ENCODE data around the gene CAMK1D.

DNA sequence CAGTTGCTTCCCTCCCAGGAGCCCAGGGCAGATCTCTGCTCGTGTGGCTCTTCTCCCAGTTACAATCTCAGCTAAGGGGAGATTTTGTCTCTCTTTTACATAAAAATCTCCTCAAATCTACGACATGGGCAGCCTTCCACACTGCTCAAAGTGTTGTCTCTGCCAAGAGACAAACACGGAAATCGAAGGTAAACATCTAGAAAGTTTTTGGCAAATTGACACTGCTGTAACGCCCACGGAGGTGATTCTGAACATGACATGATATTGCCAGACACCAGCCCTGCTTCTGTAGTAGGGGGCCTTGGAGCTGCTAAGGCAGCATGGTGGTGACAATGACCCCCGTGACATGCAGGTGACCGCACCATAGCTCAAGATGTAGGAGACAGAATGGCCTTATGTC, 523.8 kb downstream of the CAMK1D start:
- TF ChIP-seq SUPT20H (IDR thresholded peaks at IDR 0.05; ENCODE audit: borderline replicate concordance, control insufficient read depth, low read depth, low read length), result no peak
- TF ChIP-seq SMC3 (IDR thresholded peaks at IDR 0.05; ENCODE audit: borderline replicate concordance, low read length), result no peak
- TF ChIP-seq ESRRA (IDR thresholded peaks at IDR 0.05; ENCODE audit: low read length), result no peak
- TF ChIP-seq POLR2AphosphoS5 (IDR thresholded peaks at IDR 0.05; ENCODE audit: low read length), result no peak
- TF ChIP-seq, protein P1, sequence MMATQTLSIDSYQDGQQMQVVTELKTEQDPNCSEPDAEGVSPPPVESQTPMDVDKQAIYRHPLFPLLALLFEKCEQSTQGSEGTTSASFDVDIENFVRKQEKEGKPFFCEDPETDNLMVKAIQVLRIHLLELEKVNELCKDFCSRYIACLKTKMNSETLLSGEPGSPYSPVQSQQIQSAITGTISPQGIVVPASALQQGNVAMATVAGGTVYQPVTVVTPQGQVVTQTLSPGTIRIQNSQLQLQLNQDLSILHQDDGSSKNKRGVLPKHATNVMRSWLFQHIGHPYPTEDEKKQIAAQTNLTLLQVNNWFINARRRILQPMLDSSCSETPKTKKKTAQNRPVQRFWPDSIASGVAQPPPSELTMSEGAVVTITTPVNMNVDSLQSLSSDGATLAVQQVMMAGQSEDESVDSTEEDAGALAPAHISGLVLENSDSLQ (IDR thresholded peaks at IDR 0.05), result no peak
- TF ChIP-seq TAF1 (IDR thresholded peaks at IDR 0.05; ENCODE audit: borderline replicate concordance, low read depth, low read length), result no peak
- TF ChIP-seq, protein P2, sequence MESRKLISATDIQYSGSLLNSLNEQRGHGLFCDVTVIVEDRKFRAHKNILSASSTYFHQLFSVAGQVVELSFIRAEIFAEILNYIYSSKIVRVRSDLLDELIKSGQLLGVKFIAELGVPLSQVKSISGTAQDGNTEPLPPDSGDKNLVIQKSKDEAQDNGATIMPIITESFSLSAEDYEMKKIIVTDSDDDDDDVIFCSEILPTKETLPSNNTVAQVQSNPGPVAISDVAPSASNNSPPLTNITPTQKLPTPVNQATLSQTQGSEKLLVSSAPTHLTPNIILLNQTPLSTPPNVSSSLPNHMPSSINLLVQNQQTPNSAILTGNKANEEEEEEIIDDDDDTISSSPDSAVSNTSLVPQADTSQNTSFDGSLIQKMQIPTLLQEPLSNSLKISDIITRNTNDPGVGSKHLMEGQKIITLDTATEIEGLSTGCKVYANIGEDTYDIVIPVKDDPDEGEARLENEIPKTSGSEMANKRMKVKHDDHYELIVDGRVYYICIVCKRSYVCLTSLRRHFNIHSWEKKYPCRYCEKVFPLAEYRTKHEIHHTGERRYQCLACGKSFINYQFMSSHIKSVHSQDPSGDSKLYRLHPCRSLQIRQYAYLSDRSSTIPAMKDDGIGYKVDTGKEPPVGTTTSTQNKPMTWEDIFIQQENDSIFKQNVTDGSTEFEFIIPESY (IDR thresholded peaks at IDR 0.05), result no peak
- TF ChIP-seq, protein P3, sequence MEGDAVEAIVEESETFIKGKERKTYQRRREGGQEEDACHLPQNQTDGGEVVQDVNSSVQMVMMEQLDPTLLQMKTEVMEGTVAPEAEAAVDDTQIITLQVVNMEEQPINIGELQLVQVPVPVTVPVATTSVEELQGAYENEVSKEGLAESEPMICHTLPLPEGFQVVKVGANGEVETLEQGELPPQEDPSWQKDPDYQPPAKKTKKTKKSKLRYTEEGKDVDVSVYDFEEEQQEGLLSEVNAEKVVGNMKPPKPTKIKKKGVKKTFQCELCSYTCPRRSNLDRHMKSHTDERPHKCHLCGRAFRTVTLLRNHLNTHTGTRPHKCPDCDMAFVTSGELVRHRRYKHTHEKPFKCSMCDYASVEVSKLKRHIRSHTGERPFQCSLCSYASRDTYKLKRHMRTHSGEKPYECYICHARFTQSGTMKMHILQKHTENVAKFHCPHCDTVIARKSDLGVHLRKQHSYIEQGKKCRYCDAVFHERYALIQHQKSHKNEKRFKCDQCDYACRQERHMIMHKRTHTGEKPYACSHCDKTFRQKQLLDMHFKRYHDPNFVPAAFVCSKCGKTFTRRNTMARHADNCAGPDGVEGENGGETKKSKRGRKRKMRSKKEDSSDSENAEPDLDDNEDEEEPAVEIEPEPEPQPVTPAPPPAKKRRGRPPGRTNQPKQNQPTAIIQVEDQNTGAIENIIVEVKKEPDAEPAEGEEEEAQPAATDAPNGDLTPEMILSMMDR (IDR thresholded peaks at IDR 0.05 in 2 of 3, conservative IDR thresholded peaks at IDR 0.05 in 1 of 3; ENCODE audit: control insufficient read depth in 2 of 3, extremely low read depth in 1 of 3, insufficient read depth in 1 of 3, low read depth in 3 of 3, low read length in 3 of 3), result no peak
- TF ChIP-seq, protein P4, sequence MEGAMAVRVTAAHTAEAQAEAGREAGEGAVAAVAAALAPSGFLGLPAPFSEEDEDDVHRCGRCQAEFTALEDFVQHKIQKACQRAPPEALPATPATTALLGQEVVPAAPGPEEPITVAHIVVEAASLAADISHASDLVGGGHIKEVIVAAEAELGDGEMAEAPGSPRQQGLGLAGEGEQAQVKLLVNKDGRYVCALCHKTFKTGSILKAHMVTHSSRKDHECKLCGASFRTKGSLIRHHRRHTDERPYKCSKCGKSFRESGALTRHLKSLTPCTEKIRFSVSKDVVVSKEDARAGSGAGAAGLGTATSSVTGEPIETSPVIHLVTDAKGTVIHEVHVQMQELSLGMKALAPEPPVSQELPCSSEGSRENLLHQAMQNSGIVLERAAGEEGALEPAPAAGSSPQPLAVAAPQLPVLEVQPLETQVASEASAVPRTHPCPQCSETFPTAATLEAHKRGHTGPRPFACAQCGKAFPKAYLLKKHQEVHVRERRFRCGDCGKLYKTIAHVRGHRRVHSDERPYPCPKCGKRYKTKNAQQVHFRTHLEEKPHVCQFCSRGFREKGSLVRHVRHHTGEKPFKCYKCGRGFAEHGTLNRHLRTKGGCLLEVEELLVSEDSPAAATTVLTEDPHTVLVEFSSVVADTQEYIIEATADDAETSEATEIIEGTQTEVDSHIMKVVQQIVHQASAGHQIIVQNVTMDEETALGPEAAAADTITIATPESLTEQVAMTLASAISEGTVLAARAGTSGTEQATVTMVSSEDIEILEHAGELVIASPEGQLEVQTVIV (IDR thresholded peaks at IDR 0.05; ENCODE audit: borderline replicate concordance, partially characterized antibody), result no peak
- TF ChIP-seq TCF3 (IDR thresholded peaks at IDR 0.05; ENCODE audit: borderline replicate concordance, insufficient read depth, low read depth, low read length), result no peak
- no peak for TF ChIP-seq RFX5 (IDR thresholded peaks at IDR 0.05; ENCODE audit: low read depth, low read length)
- TF ChIP-seq IKZF1 (conservative IDR thresholded peaks at IDR 0.05), result no peak
- no peak for TF ChIP-seq SUZ12 (IDR thresholded peaks at IDR 0.05; ENCODE audit: unreplicated experiment)
- no peak for TF ChIP-seq SP1 (IDR thresholded peaks at IDR 0.05; ENCODE audit: low read depth, low read length)

Measured in GM12878 (cell line).